AG04450 (cell line): Measurements from ENCODE around the gene HPS1. TPM values are rescaled to one million over a fixed set of nuclear protein-coding genes. Genes with fewer than 3 reads are reported as not detected.

Experiments
- CTCF ChIA-PET: fragments of 300-600, 350-600 bp; formaldehyde crosslinking; extraction: SDS; loops from one replicate; lab custom pipeline; 2022; ENCODE audit warnings: antibody characterized with exemption, inconsistent platforms; lab: Charles Lee
- POLR2A ChIA-PET: fragments of 350-600 bp; formaldehyde crosslinking; extraction: SDS; loops from one replicate; lab custom pipeline; 2021; ENCODE audit warnings: antibody characterized with exemption, inconsistent platforms; lab: Yijun Ruan, JAX
- DNase-seq: peaks from one replicate; pipeline ENCODE4 v3.0.0-alpha.2; 2011; ENCODE audit warnings: low read depth, low spot score
- H3K27ac ChIP-seq: one replicate; pipeline ENCODE4 v1.5.1; 2012; ENCODE audit warnings: low read depth, low read length, control low read depth
- H3K27me3 ChIP-seq: one replicate; pipeline ENCODE4 v1.6.0; 2012; ENCODE audit warnings: low read length; ENCODE audit not compliant: control insufficient read depth, insufficient read depth
- H3K4me3 ChIP-seq: 2 replicates; pipeline ENCODE4 v1.5.1; 2011; ENCODE audit warnings: mild to moderate bottlenecking, low read depth, low read length, control low read depth
- H3K9me3 ChIP-seq: 2 replicates; pipeline ENCODE4 v1.5.1; 2012; ENCODE audit warnings: low read length; ENCODE audit not compliant: control insufficient read depth, insufficient read depth
- polyA plus RNA-seq: library from polyadenylated mRNA; depleted of rRNA; stranded (reverse); fragments of >200 nt; gene quantifications from 2 replicates; pipeline ENCODE4 v1.2.3, GENCODE V29; 2011; rRNA removed
- small RNA-seq: library from RNA; depleted of rRNA; stranded (forward); fragments of <200 nt; gene quantifications from one replicate; pipeline ENCODE3, GENCODE V24; 2012; ENCODE audit warnings: low read depth; ENCODE audit not compliant: insufficient read length
- TF ChIP-seq, protein P1 (sequence below): IDR thresholded peaks from 2 replicates; pipeline ENCODE4 v1.5.1; 2011; ENCODE audit warnings: low read depth, low read length, control low read depth, inconsistent platforms

The HPS1 gene
- polyA plus RNA-seq, 1 experiment, result 56.7 TPM

DNA sequence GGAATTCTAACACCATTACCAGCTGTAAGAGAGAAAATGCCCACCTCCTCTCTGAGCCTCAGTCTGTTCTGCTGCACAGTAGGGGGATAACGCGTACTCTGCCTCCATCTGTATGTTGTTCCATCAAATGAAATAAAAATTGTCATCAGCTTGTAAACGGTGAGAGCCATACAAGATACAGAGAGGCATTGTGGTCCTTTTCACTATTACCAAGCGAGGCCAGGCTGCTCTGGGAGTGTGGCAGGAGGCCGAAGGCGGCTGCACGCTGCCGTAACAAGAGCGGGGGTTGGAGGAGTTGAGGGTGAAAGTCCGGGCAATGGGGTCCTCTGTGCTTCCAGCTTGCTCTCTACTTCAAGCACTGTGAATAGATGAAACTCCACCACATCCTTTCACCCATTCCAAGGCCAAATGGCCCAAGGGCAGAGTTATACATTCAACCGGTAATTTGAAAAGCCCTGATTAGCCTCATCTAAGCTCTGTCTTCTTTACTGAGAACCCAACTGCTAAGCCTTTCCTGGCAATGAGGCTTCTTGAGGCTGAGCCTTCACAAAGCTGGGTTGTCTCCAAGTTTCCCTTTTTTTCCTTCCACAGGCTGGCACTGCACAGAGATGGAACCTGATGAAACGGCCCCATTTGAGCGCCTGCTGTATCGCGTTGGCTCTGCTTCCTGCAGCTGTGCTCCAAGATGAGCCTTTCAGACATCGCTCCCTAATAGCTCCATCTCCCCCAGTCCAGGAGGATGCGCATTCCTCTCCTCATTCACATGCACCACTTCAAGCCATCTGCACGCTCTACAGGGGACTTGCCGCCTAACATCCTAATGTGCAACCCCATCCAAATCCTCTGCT lies 78.9 kb downstream of the HPS1 start:
- no peak for DNase-seq
- CTCF ChIA-PET, result interaction anchor here (1.8 kb wide), 1 partner anchor 59 kb away, joined by 5 read pairs; no protein-coding TSS in a partner anchor

More for the DNA sequence above, 78.9 kb downstream of the HPS1 start:
- no peaks in the 10 kb centered on the region for H3K27me3 ChIP-seq
- TF ChIP-seq, protein P1, sequence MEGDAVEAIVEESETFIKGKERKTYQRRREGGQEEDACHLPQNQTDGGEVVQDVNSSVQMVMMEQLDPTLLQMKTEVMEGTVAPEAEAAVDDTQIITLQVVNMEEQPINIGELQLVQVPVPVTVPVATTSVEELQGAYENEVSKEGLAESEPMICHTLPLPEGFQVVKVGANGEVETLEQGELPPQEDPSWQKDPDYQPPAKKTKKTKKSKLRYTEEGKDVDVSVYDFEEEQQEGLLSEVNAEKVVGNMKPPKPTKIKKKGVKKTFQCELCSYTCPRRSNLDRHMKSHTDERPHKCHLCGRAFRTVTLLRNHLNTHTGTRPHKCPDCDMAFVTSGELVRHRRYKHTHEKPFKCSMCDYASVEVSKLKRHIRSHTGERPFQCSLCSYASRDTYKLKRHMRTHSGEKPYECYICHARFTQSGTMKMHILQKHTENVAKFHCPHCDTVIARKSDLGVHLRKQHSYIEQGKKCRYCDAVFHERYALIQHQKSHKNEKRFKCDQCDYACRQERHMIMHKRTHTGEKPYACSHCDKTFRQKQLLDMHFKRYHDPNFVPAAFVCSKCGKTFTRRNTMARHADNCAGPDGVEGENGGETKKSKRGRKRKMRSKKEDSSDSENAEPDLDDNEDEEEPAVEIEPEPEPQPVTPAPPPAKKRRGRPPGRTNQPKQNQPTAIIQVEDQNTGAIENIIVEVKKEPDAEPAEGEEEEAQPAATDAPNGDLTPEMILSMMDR, result no peak
- no peak overlapping the region for H3K27ac ChIP-seq
- H3K9me3 ChIP-seq, result no peaks in the 10 kb centered on the region
- POLR2A ChIA-PET, result interaction anchor here (0.6 kb wide), 1 partner anchor 14 kb away, joined by 5 read pairs; no protein-coding TSS in a partner anchor
- H3K4me3 ChIP-seq, result no peak overlapping the region

Small RNA genes within 50 kb of the gene (small RNA-seq; reads per million reads assigned to genes)
- gene MIR4685, result not detected

Other genes starting within 250 kb of the HPS1 start
- 41.0 and 45.5 TPM in 2 replicates for gene LOXL4, start 178.7 kb downstream of the HPS1 start, polyA plus RNA-seq
- 20.3 and 25.6 TPM in 2 replicates for gene PYROXD2, start 31.8 kb downstream of the HPS1 start, polyA plus RNA-seq